SIG-M5 (cell line): Measurements from ENCODE around the gene SLC25A21.

ENCODE experiments used
- DNase-seq: peaks from one replicate; lab custom pipeline; 2025; lab: John Stamatoyannopoulos, UW

Gene SLC25A21

GRCh38 chr14:37045340-37046061 is 126.9 kb downstream of the SLC25A21 start:
- DNase-seq: no peak

GRCh38 chr14:37037636-37038387 is 134.6 kb downstream of the SLC25A21 start:
- no peak for DNase-seq

GRCh38 chr14:37036669-37037341 is 135.6 kb downstream of the SLC25A21 start:
- no peak for DNase-seq

GRCh38 chr14:37035401-37035800 is 137.0 kb downstream of the SLC25A21 start:
- DNase-seq: no peak

- no peak for DNase-seq
Observed at GRCh38 chr14:37034410-37035285, 137.8 kb downstream of the SLC25A21 start.

GRCh38 chr14:37032863-37033262 is 139.5 kb downstream of the SLC25A21 start:
- no peak for DNase-seq

GRCh38 chr14:37027188-37027824 is 145.1 kb downstream of the SLC25A21 start:
- DNase-seq: no peak

GRCh38 chr14:37023875-37024565 is 148.4 kb downstream of the SLC25A21 start:
- no peak for DNase-seq

- DNase-seq: no peak
Observed at GRCh38 chr14:37021390-37021789, 151.0 kb downstream of the SLC25A21 start.

GRCh38 chr14:37019488-37019887 is 152.9 kb downstream of the SLC25A21 start:
- no peak for DNase-seq

- no peak for DNase-seq
Observed at GRCh38 chr14:37018571-37019240, 153.7 kb downstream of the SLC25A21 start.

GRCh38 chr14:37013078-37013477 is 159.3 kb downstream of the SLC25A21 start:
- DNase-seq: no peak

- no peak for DNase-seq
Observed at GRCh38 chr14:36998686-36999085, 173.7 kb downstream of the SLC25A21 start.

- no peak for DNase-seq
Observed at GRCh38 chr14:36997843-36998242, 174.6 kb downstream of the SLC25A21 start.

- DNase-seq: no peak
Observed at GRCh38 chr14:36996857-36997590, 175.4 kb downstream of the SLC25A21 start.

- DNase-seq: no peak
Observed at GRCh38 chr14:36996133-36996856, 176.1 kb downstream of the SLC25A21 start.

- no peak for DNase-seq
Observed at GRCh38 chr14:36989806-36990205, 182.6 kb downstream of the SLC25A21 start.

- no peak for DNase-seq
Observed at GRCh38 chr14:36988989-36989388, 183.4 kb downstream of the SLC25A21 start.

- no peak for DNase-seq
Observed at GRCh38 chr14:36988568-36988967, 183.8 kb downstream of the SLC25A21 start.
